GM20000 (cell line): Measurements from ENCODE around the gene STX16.
"Not testable (repeated sequence)": the region's sequence is repeated elsewhere in the genome, so short reads cannot be mapped to it uniquely, and the experiment has no call there.

Experiments
- DNase-seq: peaks from one replicate; pipeline ENCODE4 v3.0.0; 2012; ENCODE audit warnings: low spot score
- TF ChIP-seq, protein P1 (sequence below): IDR thresholded peaks from 2 replicates; pipeline ENCODE4 v1.5.1; 2012; ENCODE audit warnings: mild to moderate bottlenecking, control low read depth; ENCODE audit errors: extremely low read depth, missing control alignments

STX16 gene

DNA sequence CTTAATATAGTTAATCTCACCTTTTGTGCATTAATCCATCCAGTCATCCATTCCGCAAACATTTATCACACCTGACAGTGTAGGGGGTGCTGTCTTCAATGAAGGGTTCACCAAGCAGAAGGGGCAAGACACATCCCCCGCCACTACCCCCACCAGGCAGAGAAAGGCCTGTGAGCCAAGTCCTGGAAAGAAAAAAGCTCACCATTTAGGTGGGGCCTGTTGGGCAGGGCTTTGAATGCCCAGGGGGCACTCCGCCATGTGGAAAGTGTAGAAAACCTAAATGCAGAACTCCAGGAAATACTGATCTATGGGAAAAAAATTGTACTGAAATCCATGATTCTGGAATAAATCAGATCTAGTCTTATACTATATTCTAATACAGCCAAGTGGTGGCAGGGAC lies 4.8 kb upstream of the STX16 start:
- TF ChIP-seq, protein P1, sequence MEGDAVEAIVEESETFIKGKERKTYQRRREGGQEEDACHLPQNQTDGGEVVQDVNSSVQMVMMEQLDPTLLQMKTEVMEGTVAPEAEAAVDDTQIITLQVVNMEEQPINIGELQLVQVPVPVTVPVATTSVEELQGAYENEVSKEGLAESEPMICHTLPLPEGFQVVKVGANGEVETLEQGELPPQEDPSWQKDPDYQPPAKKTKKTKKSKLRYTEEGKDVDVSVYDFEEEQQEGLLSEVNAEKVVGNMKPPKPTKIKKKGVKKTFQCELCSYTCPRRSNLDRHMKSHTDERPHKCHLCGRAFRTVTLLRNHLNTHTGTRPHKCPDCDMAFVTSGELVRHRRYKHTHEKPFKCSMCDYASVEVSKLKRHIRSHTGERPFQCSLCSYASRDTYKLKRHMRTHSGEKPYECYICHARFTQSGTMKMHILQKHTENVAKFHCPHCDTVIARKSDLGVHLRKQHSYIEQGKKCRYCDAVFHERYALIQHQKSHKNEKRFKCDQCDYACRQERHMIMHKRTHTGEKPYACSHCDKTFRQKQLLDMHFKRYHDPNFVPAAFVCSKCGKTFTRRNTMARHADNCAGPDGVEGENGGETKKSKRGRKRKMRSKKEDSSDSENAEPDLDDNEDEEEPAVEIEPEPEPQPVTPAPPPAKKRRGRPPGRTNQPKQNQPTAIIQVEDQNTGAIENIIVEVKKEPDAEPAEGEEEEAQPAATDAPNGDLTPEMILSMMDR, result no peak
- no peak for DNase-seq

DNA sequence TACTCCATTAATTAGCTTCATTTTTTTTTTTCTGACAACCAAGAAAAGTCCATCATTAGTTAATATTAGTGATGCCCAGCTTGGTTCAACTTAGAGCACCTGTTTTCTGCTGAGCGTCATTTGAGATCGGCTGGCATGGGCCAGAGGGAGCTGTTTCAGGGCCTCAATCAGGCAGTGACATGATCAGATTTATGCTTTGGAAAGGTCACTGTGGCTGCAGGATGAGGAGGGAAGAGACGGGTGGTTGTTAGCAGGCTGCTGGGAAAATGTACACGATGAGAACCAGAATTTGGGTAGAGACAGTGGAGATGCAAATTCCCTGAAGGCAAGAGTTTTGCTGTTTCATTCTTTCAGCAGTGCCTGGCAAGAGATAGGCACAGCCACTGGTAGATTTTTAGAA lies 4.4 kb upstream of the STX16 start:
- TF ChIP-seq, protein P1, result no peak
- no peak for DNase-seq

DNA sequence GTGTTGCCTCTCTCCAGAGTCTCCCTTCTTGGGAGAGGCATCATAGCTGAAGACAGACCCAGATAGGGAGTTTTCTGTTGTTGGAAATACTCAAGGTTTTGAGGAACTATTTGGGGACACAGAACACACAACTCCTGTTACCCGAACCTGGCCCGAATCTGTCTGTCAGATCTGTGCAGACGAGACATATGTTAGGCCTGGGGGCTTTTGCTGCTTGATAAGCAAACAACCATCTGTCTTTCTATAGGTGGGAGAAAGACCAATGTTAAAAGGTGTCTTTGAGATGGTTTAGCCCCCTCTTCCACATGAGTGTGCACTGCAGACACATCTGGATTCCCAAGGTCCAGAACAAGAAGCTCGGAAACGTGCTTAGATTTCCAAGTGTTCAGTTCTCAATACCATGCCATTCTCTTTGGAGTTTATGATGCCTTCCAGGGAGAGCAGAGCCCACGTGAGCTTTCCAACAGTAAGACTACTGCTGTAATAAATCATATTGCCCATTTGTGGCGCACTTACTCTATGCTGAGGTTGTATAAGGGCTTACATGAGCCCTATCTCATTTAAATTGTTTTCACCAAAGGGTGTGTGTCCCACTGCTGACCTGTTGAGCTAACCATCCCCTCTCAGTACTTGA lies 3.8 kb upstream of the STX16 start:
- DNase-seq, result no peak
- TF ChIP-seq, protein P1, result peak; percentile 11

GRCh38 chr20:58647796-58648501 lies 3.1 kb upstream of the STX16 start:
- TF ChIP-seq, protein P1, result no peak
- DNase-seq, result no peak

DNA sequence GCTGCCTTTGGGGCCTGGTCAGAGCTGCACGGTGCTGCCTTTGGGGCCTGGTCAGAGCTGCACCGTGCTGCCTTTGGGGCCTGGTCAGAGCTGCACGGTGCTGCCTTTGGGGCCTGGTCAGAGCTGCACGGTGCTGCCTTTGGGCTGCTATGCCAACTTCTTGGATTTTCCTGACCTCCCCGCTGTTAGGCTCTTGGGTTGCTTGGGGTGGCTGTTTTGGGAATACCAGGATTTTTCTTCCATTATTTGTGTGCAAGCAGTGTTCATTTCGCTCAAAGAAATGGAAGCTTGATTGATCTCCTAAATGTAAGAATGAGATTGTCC lies 2.6 kb upstream of the STX16 start:
- not testable (repeated sequence) for DNase-seq

GRCh38 chr20:58649288-58650180 lies 1.5 kb upstream of the STX16 start:
- TF ChIP-seq, protein P1, result no peak
- DNase-seq, result peak; percentile 48

GRCh38 chr20:58650181-58650775 lies 805 bp upstream of the STX16 start:
- DNase-seq, result peak; percentile 84
- TF ChIP-seq, protein P1, result peak; percentile 14
